ENCODE measurements around the gene ATP6V1E1.

ATP6V1E1 gene

GRCh38 chr22:17559188-17559587 lies 69.4 kb downstream of the ATP6V1E1 start:
- TF ChIP-seq ZNF274 (IDR thresholded peaks at IDR 0.05; ENCODE audit: low read depth, low read length) = no peak
- no peak overlapping the region for H3K4me3 ChIP-seq (ENCODE audit: low read length)

GRCh38 chr22:17554814-17555213 lies 73.7 kb downstream of the ATP6V1E1 start:
- no peak overlapping the region for H3K4me3 ChIP-seq (ENCODE audit: low read length)
- TF ChIP-seq ZNF274 (IDR thresholded peaks at IDR 0.05; ENCODE audit: low read depth, low read length) = no peak

GRCh38 chr22:17552737-17553136 lies 75.8 kb downstream of the ATP6V1E1 start:
- no peak overlapping the region for H3K4me3 ChIP-seq (ENCODE audit: low read length)
- no peak for TF ChIP-seq ZNF274 (IDR thresholded peaks at IDR 0.05; ENCODE audit: low read depth, low read length)

- no peak overlapping the region for H3K4me3 ChIP-seq (ENCODE audit: low read length)
- TF ChIP-seq ZNF274 (IDR thresholded peaks at IDR 0.05; ENCODE audit: low read depth, low read length) = no peak
These were observed 78.9 kb downstream of the ATP6V1E1 start for GRCh38 chr22:17549655-17550054.

- no peak for TF ChIP-seq ZNF274 (IDR thresholded peaks at IDR 0.05; ENCODE audit: low read depth, low read length)
- no peak overlapping the region for H3K4me3 ChIP-seq (ENCODE audit: low read length)
These were observed 79.4 kb downstream of the ATP6V1E1 start for GRCh38 chr22:17549183-17549582.

GRCh38 chr22:17548756-17549035 lies 79.9 kb downstream of the ATP6V1E1 start:
- H3K4me3 ChIP-seq (ENCODE audit: low read length) = no peak overlapping the region
- no peak for TF ChIP-seq ZNF274 (IDR thresholded peaks at IDR 0.05; ENCODE audit: low read depth, low read length)

GRCh38 chr22:17548010-17548755 lies 80.4 kb downstream of the ATP6V1E1 start:
- TF ChIP-seq ZNF274 (IDR thresholded peaks at IDR 0.05; ENCODE audit: low read depth, low read length) = no peak
- H3K4me3 ChIP-seq (ENCODE audit: low read length) = no peak overlapping the region

GRCh38 chr22:17542452-17542851 lies 86.1 kb downstream of the ATP6V1E1 start:
- no peak overlapping the region for H3K4me3 ChIP-seq (ENCODE audit: low read length)
- no peak for TF ChIP-seq ZNF274 (IDR thresholded peaks at IDR 0.05; ENCODE audit: low read depth, low read length)
